Measurements from ENCODE around the gene CDC123. TPM values are rescaled to one million over a fixed set of nuclear protein-coding genes. Genes with fewer than 3 reads are reported as not detected.

Gene CDC123
- total and polyA plus RNA-seq, 2 donors (not counting 3 experiments of a cell fraction or from before 2014, with no cell fraction given) = 65.6 to 106 TPM

GRCh38 chr10:12194752-12195271, 1.2 kb upstream of the CDC123 start:
- Histone ChIP-seq H3K9ac (replicated peaks; ENCODE audit: extremely low read depth, insufficient read depth, low read length) (peak overlapping the region; percentile 89), H3K27me3 (ENCODE audit: control insufficient read depth in 2 of 2, insufficient read depth in 2 of 2, low read length in 2 of 2) (no peaks in the 10 kb centered on the region), H3K36me3 (ENCODE audit: control insufficient read depth in 2 of 2, extremely low read depth in 1 of 2, insufficient read depth in 2 of 2, low read length in 2 of 2) (peaks cover 3% of the 10 kb centered on the region in 2 experiments), H3K4me1 (ENCODE audit: control insufficient read depth, extremely low read depth, insufficient read depth, low read length) (peaks cover 21% of the 10 kb centered on the region), H3K79me2 (ENCODE audit: control insufficient read depth, insufficient read depth, low read length) (peaks cover 86% of the 10 kb centered on the region), H3K4me3 (replicated peaks in 1 of 3; ENCODE audit: insufficient read depth in 1 of 3, low read depth in 1 of 3, low read length in 3 of 3) (peak overlapping the region; percentile 72 to 95 (median 86)), H2AFZ (ENCODE audit: low read depth, low read length) (peak overlapping the region; percentile 47), H4K20me1 (replicated peaks; ENCODE audit: control insufficient read depth, extremely low read depth, insufficient read depth, low read length) (no peaks in the 10 kb centered on the region), H3K9me1 (replicated peaks; ENCODE audit: control insufficient read depth, extremely low read depth, insufficient read depth, low read length) (no peaks in the 10 kb centered on the region), H3K9me3 (replicated peaks; ENCODE audit: control insufficient read depth, insufficient read depth, low read length) (no peaks in the 10 kb centered on the region), H3K4me2 (ENCODE audit: insufficient read depth, low read length) (peak overlapping the region; percentile 86), H3K27ac (ENCODE audit: insufficient read depth, low read depth, low read length) (peak overlapping the region; percentile 78)
- intact Hi-C loops (cut with micrococcal nuclease) (loop anchor here (1.0 to 10.0 kb wide), 4 partner anchors 64 to 512 kb away; partner anchors contain the start of gene UPF2), dilution Hi-C loops (cut with MboI; ENCODE audit: extremely low pct_ligation_motif_present, low sequenced_read_pairs) (no loop called here)
- FAIRE-seq (no peak), DNase-seq (ENCODE audit: low read depth, low spot score) (peak; percentile 50)
- POLR2A ChIA-PET = no interaction called here
- BruUV-seq (replicated peaks) = no TSS peak
- CTCF ChIA-PET = interaction anchor here (2.0 kb wide), 1 partner anchor 20 kb away, joined by 14 read pairs; no protein-coding TSS in a partner anchor
- TF ChIP-seq POLR2AphosphoS5 (IDR thresholded peaks at IDR 0.05; ENCODE audit: insufficient read depth, low read depth, low read length) (no peak), EZH2 (IDR thresholded peaks at IDR 0.05; ENCODE audit: borderline replicate concordance, low read depth, low read length, severe bottlenecking) (no peak), MYC (IDR thresholded peaks at IDR 0.05; ENCODE audit: low read depth, low read length) (no peak), JUN (IDR thresholded peaks at IDR 0.05; ENCODE audit: borderline replicate concordance, insufficient read depth, insufficient read length, low read depth) (no peak), GATA2 (IDR thresholded peaks at IDR 0.05; ENCODE audit: insufficient read depth, insufficient read length, low read depth, low read length) (no peak), POLR2A (IDR thresholded peaks at IDR 0.05; ENCODE audit: low read depth, low read length) (no peak), FOS (IDR thresholded peaks at IDR 0.05; ENCODE audit: borderline replicate concordance, insufficient read depth, low read length) (no peak)
- TF ChIP-seq, protein P1, sequence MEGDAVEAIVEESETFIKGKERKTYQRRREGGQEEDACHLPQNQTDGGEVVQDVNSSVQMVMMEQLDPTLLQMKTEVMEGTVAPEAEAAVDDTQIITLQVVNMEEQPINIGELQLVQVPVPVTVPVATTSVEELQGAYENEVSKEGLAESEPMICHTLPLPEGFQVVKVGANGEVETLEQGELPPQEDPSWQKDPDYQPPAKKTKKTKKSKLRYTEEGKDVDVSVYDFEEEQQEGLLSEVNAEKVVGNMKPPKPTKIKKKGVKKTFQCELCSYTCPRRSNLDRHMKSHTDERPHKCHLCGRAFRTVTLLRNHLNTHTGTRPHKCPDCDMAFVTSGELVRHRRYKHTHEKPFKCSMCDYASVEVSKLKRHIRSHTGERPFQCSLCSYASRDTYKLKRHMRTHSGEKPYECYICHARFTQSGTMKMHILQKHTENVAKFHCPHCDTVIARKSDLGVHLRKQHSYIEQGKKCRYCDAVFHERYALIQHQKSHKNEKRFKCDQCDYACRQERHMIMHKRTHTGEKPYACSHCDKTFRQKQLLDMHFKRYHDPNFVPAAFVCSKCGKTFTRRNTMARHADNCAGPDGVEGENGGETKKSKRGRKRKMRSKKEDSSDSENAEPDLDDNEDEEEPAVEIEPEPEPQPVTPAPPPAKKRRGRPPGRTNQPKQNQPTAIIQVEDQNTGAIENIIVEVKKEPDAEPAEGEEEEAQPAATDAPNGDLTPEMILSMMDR (IDR thresholded peaks at IDR 0.05; ENCODE audit: extremely low read depth in 1 of 2, insufficient read depth in 1 of 2, low read depth in 1 of 2, low read length in 2 of 2) = no peak
- TF ChIP-seq, protein P2, sequence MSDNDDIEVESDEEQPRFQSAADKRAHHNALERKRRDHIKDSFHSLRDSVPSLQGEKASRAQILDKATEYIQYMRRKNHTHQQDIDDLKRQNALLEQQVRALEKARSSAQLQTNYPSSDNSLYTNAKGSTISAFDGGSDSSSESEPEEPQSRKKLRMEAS (IDR thresholded peaks at IDR 0.05; ENCODE audit: insufficient read depth, insufficient read length) = no peak

All from endothelial cell of umbilical vein (primary cell).